Esophagus muscularis mucosa (tissue), 4 donors: ENCODE data around the gene CAPN14. TPM values are rescaled to one million over a fixed set of nuclear protein-coding genes. Genes with fewer than 3 reads are reported as not detected.
"Not testable (repeated sequence)": the region's sequence is repeated elsewhere in the genome, so short reads cannot be mapped to it uniquely, and the experiment has no call there.

Source experiments
- DNase-seq: peaks from one replicate; pipeline ENCODE4 v3.0.0-alpha.2; 2017; ENCODE audit errors: extremely low spot score
- H3K27ac ChIP-seq, 4 donors: fragments of 200-600 bp; sonication (generic); replicated peaks in 1 of 4; 1 replicate in 3 of 4; 2 replicates in 1 of 4; pipeline ENCODE4 v1.5.1; 2016 to 2019; ENCODE audit warnings: mild to moderate bottlenecking in 1 of 4
- H3K27me3 ChIP-seq, 4 donors: fragments of 200-600 bp; sonication (generic); one replicate each; pipeline versions ENCODE4 v1.5.1 to v1.6.0; 2016 to 2019
- H3K36me3 ChIP-seq, 4 donors: fragments of 200-600 bp; sonication (generic); one replicate each; pipeline ENCODE4 v1.5.1; 2016 to 2019
- H3K4me1 ChIP-seq, 4 donors: fragments of 200-600 bp; sonication (generic); one replicate each; pipeline ENCODE4 v1.5.1; 2016 to 2019
- H3K4me3 ChIP-seq, 4 donors: fragments of 200-600 bp; sonication (generic); 1 replicate in 2 of 4; 2 replicates in 2 of 4; pipeline ENCODE4 v1.5.1; 2016 to 2019; ENCODE audit warnings: mild to moderate bottlenecking in 4 of 4, moderate library complexity in 1 of 4
- H3K9me3 ChIP-seq, 4 donors: fragments of 200-600 bp; sonication (generic); 1 replicate in 3 of 4; 2 replicates in 1 of 4; pipeline ENCODE4 v1.5.1; 2016 to 2019
- EP300 ChIP-seq: sonication (generic); formaldehyde crosslinking; IDR thresholded peaks from one replicate; pipeline ENCODE4 v1.6.1; 2017; ENCODE audit warnings: antibody characterized with exemption
- POLR2A ChIP-seq: fragments of 450-650 bp; IDR thresholded peaks from one replicate; pipeline ENCODE4 v1.6.1; 2017; ENCODE audit warnings: antibody characterized with exemption, moderate library complexity, mild to moderate bottlenecking, low read depth
- POLR2AphosphoS5 ChIP-seq, 2 donors: sonication (generic); formaldehyde crosslinking; IDR thresholded peaks; one replicate each; pipeline ENCODE4 v1.6.1; 2017; ENCODE audit warnings: antibody characterized with exemption in 2 of 2
- WGBS: methylation state at CpG from one replicate; pipeline ENCODE4 v1.1.5; 2018; 5-methylcytosine and 5-hydroxymethylcytosine counted together
- intact Hi-C: fragments of 100-400 bp; cut with DNase I; formaldehyde crosslinking; loops from one replicate; pipeline ENCODE4 v1.15.1; 2023
- total RNA-seq, 4 donors: library from RNA; depleted of rRNA; stranded (reverse); fragments of >200 nt; gene quantifications; one replicate each; pipeline versions ENCODE4 v1.1.0 to v1.2.1, GENCODE V29; 2016
- TF ChIP-seq, protein P1 (sequence below), 3 experiments: fragments of 200-600 bp in 2 of 3; fragments of 450-650 bp in 1 of 3; sonication (generic) in 2 of 3; IDR thresholded peaks; one replicate each; pipeline ENCODE4 v1.5.1; 2017 to 2019; ENCODE audit warnings: antibody characterized with exemption in 3 of 3, mild to moderate bottlenecking in 2 of 3, moderate library complexity in 1 of 3

CAPN14 gene
- total RNA-seq, 4 donors from 2014 or later = 0.42 TPM; not detected in 3

- Histone ChIP-seq H3K36me3 (no peaks in the 10 kb centered on the region), H3K9me3 (no peaks in the 10 kb centered on the region), H3K4me1 (no peaks in the 10 kb centered on the region), H3K27me3 (peaks cover 0 to 5% (median 2%) of the 10 kb centered on the region in 4 donors), H3K4me3 (no peak overlapping the region), H3K27ac (no peak overlapping the region)
- intact Hi-C loops = no loop called here
- WGBS = 90% methylated on average over 4 of the region's 4 CpGs
- DNase-seq = no peak
- TF ChIP-seq POLR2AphosphoS5 (IDR thresholded peaks at IDR 0.05) = no peak
- TF ChIP-seq, protein P1, sequence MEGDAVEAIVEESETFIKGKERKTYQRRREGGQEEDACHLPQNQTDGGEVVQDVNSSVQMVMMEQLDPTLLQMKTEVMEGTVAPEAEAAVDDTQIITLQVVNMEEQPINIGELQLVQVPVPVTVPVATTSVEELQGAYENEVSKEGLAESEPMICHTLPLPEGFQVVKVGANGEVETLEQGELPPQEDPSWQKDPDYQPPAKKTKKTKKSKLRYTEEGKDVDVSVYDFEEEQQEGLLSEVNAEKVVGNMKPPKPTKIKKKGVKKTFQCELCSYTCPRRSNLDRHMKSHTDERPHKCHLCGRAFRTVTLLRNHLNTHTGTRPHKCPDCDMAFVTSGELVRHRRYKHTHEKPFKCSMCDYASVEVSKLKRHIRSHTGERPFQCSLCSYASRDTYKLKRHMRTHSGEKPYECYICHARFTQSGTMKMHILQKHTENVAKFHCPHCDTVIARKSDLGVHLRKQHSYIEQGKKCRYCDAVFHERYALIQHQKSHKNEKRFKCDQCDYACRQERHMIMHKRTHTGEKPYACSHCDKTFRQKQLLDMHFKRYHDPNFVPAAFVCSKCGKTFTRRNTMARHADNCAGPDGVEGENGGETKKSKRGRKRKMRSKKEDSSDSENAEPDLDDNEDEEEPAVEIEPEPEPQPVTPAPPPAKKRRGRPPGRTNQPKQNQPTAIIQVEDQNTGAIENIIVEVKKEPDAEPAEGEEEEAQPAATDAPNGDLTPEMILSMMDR (IDR thresholded peaks at IDR 0.05) = no peak
- no peak for TF ChIP-seq POLR2A
- no peak for TF ChIP-seq EP300
These were observed 28.2 kb downstream of the CAPN14 start for GRCh38 chr2:31189141-31189540.

DNA sequence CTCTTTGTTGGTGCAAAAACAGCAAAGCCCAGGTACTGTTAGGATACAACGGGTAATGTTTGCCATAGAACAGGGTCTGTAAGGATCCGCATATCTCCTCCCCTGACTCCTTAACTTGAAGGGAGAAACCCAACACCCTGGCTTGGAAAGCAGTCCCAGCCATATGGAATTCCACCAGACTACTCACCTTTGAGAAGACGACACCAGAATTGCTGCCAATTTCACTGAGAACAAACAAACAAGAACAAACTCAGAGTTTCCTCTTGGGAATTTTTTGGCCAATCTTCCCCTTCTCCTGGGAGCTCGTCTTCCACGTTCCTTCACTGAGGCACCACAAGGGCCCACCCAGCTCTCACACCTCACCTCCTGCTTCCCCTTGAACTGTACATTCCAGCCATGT is 29.2 kb downstream of the CAPN14 start:
- DNase-seq = no peak
- no peak for TF ChIP-seq EP300
- TF ChIP-seq, protein P1 (IDR thresholded peaks at IDR 0.05) = no peak
- TF ChIP-seq POLR2AphosphoS5 (IDR thresholded peaks at IDR 0.05) = no peak
- TF ChIP-seq POLR2A = no peak
- no peak overlapping the region for H3K4me3 ChIP-seq
- 63% methylated on average over 5 of the region's 5 CpGs for WGBS
- no peaks in the 10 kb centered on the region for H3K4me1 ChIP-seq
- peaks cover 0 to 4% (median 0%) of the 10 kb centered on the region in 4 donors for H3K9me3 ChIP-seq
- intact Hi-C loops = no loop called here
- H3K27me3 ChIP-seq = peaks cover 0 to 5% (median 2%) of the 10 kb centered on the region in 4 donors
- no peak overlapping the region for H3K27ac ChIP-seq
- H3K36me3 ChIP-seq = no peaks in the 10 kb centered on the region

- Histone ChIP-seq H3K36me3 (no peaks in the 10 kb centered on the region), H3K27me3 (peaks cover 0 to 5% (median 2%) of the 10 kb centered on the region in 4 donors), H3K27ac (no peak overlapping the region), H3K4me1 (no peaks in the 10 kb centered on the region), H3K9me3 (peaks cover 0 to 4% (median 0%) of the 10 kb centered on the region in 4 donors), H3K4me3 (no peak overlapping the region)
- intact Hi-C loops = no loop called here
- TF ChIP-seq POLR2AphosphoS5 (IDR thresholded peaks at IDR 0.05) (no peak), POLR2A (no peak), EP300 (no peak)
- TF ChIP-seq, protein P1 (IDR thresholded peaks at IDR 0.05) = no peak
- DNase-seq = no peak
- WGBS = 87% methylated on average over 4 of the region's 4 CpGs
These were observed 30.1 kb downstream of the CAPN14 start for GRCh38 chr2:31187166-31187565.

GRCh38 chr2:31183973-31184372 is 33.3 kb downstream of the CAPN14 start:
- intact Hi-C loops = not testable (repeated sequence)

GRCh38 chr2:31176742-31177141 is 40.6 kb downstream of the CAPN14 start:
- TF ChIP-seq, protein P1 (IDR thresholded peaks at IDR 0.05) = no peak
- TF ChIP-seq POLR2A (no peak), POLR2AphosphoS5 (IDR thresholded peaks at IDR 0.05) (no peak), EP300 (no peak)
- DNase-seq = no peak
- Histone ChIP-seq H3K27ac (no peak overlapping the region), H3K9me3 (no peaks in the 10 kb centered on the region), H3K4me3 (no peak overlapping the region), H3K36me3 (no peaks in the 10 kb centered on the region), H3K4me1 (no peaks in the 10 kb centered on the region), H3K27me3 (peaks cover 0 to 3% (median 0%) of the 10 kb centered on the region in 4 donors)
- intact Hi-C loops = loop anchor here (10.0 kb wide), 1 partner anchor 158 kb away; no protein-coding TSS in a partner anchor
- WGBS = 79% methylated on average over 10 of the region's 10 CpGs

More at GRCh38 chr2:31183973-31184372, 33.3 kb downstream of the CAPN14 start:
- H3K9me3 ChIP-seq, H3K36me3 ChIP-seq, DNase-seq, H3K27me3 ChIP-seq, H3K27ac ChIP-seq, H3K4me1 ChIP-seq, H3K4me3 ChIP-seq: not testable (repeated sequence)
- 85% methylated on average over 7 of the region's 7 CpGs for WGBS
